GM21528 (cell line): ENCODE measurements around the gene USP36.
"Not testable (repeated sequence)": the region's sequence is repeated elsewhere in the genome, so short reads cannot be mapped to it uniquely, and the experiment has no call there.

ENCODE experiments used
- ATAC-seq: cut with Tn5 transposase; IDR thresholded peaks from one replicate; pipeline ENCODE4 v1.9.1; 2021; ENCODE audit warnings: mild to moderate bottlenecking, moderate library complexity; ENCODE audit not compliant: unreplicated experiment, low FRiP score

The USP36 gene

DNA sequence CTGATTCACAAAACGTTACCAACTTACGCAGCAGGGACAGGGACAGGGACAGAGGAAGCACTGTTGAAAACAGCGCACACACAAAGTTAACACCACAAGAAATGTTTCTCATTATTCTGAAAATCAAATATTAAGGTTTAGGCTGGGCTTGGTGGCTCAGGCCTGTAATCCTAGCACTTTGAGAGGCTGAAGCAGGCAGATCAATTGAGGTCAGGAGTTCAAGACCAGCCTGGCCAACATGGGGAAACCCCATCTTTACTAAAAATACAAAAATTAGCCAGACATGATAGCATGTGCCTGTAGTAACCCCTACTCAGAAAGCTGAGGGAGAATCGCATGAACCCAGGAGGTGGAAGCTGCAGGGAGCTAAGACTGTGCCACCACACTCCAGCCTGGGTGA is 62.7 kb downstream of the USP36 start:
- no peak for ATAC-seq

DNA sequence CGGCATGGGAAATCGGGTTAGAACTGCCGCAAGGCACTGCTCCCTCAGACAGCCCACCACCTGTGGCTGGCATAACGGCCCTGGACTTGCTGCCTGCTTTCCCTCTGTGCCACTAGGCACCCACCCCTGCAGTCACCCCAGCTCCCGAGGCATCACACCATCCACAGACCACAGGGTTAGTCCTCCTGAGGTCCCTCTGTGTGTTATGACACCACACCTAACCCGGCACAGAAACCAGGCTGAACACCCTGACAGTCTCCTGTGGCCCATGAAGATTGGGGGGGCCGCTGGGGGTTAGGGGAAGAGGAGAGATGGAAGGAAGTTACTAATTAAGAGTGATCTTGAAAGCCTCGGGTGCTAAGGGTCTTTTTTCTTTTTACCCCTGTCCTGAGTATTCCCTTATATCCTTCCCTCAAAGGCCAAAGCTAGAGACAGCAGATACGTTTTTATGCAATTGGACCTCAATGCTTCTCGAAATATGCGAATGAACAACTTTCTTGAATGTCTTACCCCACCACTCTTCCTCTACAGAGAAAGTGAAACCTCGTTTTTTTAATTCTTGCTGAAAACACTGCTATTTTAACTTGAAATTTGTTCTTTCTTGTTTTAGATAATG is 65.5 kb downstream of the USP36 start:
- peak; percentile 42 for ATAC-seq

- no peak for ATAC-seq
These were observed 66.2 kb downstream of the USP36 start for GRCh38 chr17:78774453-78774852.

- ATAC-seq, result no peak
These were observed 68.7 kb downstream of the USP36 start for GRCh38 chr17:78771758-78772382.

- no peak for ATAC-seq
These were observed 71.3 kb downstream of the USP36 start for GRCh38 chr17:78769196-78769773.

DNA sequence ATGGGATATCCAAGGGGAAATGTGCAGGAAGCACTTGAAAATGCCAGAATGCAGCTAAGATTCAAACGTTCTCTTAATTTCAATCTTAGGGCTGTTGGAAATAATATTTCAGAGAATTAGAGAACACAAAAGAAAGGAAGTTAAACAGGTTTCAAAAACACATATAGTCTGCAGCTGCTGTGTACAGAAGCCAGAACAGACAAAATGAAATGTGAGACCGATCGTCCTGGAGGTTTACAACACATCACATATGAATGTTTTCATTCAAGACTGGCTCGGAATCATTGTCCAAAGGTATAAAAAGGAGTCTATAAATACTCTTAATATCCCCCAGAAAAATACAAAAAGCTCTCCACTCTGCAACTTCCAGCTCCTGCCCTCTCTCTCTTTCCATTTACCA is 72.8 kb downstream of the USP36 start:
- ATAC-seq, result no peak

- no peak for ATAC-seq
These were observed 73.8 kb downstream of the USP36 start for GRCh38 chr17:78766743-78767294.

DNA sequence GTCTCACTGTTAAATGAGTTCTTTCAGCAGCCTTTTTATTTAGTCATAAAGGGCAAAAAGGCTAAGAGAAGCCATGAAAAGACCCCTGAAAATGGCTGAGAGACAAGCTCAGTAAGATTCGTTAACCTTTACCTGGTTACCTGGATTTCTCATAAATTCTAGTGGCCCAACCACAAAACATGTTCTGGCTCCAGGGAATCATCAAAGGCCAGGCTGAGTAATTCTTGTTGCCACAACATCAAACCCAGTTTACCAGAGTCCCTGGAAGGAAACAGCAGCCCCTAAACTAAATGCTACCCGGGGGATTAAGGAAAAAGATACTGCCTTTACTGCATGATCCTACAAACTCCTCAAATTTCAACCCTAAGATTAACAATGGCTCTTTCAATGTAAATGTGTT is 74.4 kb downstream of the USP36 start:
- ATAC-seq, result no peak

GRCh38 chr17:78765821-78766220 is 74.8 kb downstream of the USP36 start:
- ATAC-seq, result no peak

GRCh38 chr17:78764871-78765270 is 75.7 kb downstream of the USP36 start:
- no peak for ATAC-seq

GRCh38 chr17:78763561-78763960 is 77.1 kb downstream of the USP36 start:
- ATAC-seq, result no peak

DNA sequence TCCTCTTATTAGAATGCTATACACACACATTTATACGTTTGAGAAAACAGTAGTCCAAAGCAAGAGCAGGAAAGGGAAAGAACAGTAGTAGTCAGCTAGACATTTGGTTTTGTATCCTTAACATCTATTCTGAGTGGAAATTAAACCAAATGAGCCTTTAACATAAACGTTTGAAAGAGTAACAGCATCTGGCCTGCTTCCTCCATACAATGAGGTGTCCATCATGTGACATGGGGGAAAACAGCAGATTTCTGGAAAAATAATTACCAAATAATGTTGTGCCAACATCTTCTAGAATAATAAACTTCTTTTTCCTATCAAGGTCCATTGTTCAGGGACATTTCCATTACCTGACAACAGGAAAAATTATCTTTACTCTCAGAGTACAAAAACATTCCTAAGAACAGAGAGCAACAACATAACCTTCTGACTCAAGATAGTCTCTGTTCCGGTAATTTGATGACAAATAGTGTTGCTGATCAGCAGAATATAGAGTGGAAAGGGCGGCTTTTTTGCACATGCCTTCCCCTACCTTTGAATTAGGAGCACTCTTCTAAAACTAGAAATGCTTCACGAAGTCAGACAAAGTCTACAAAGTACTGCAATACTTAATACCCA is 78.7 kb downstream of the USP36 start:
- no peak for ATAC-seq

GRCh38 chr17:78759969-78760352 is 80.7 kb downstream of the USP36 start:
- no peak for ATAC-seq

DNA sequence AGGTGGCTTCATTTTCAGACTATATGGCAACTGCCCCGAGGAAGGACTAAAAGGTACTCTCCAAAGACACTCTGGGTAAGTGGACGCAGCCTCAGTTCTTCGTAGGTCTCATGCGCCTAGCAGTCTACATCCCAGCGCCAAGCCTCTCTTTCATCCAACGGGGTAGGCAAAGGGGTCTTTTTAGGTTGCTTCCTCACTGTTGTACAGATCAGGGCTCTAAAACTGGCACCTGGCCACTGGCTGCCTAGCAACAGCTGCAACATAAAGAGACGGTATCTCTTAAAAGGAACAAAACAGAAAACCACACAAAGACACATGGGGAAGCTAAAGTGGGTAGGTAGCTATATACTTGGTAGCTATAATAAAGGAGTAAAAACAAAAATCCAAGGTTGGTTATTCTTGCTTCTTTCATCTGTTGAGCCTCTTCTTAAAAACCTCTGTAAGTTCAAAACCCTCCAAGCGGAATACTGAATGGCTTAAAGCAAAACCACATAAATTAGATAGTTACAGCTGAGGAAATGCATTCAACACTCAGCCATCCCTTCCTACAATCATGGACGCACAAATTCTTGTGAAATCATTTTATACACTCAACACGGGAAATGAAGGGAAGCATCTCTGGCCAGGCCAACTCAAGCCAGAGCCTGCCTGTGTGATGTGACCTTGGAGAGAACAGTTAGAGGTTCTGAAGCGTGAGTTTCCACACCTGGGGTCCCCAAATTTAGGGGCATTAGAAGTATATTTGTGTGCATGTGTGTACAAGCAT is 81.2 kb downstream of the USP36 start:
- no peak for ATAC-seq

GRCh38 chr17:78753316-78754250 is 87.0 kb downstream of the USP36 start:
- ATAC-seq, result no peak

DNA sequence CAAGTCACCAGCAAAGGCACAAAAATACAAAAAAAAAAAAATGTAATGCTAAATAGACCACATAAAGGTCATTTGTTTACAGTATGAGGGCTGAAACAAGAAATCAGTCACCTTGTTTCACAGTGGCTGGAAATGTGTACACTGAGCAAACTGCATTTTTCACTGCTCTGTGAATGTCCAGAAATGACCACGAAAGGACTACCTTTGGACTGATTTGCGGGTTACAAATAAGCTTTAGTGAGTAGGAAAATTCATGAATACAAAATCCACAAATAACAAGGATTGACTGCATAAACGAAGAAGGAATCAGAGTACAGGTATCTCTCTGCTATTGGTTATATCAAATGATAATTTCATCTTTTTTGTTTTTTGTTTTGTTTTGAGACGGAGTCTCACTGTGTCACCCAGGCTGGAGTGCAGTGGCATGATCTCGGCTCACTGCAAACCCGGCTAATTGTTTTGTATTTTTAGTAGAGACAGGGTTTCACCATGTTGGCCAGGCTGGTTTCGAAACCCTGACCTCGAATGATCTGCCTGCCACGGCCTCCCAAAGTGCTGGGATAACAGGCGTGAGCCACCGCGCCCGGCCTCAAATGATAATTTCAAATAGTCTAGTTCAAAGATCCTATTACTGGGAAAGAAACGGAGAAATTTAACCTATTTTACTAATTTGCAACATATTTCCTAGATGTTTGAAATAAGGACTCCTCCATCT is 89.0 kb downstream of the USP36 start:
- ATAC-seq, result no peak

GRCh38 chr17:78751000-78751399 is 89.6 kb downstream of the USP36 start:
- not testable (repeated sequence) for ATAC-seq

GRCh38 chr17:78748730-78749317 is 91.8 kb downstream of the USP36 start:
- ATAC-seq, result no peak
